KOPT-K1 (cell line): ENCODE results near the gene RALGAPA2.
"Not testable (repeated sequence)": the region's sequence is repeated elsewhere in the genome, so short reads cannot be mapped to it uniquely, and the experiment has no call there.

Source experiments
- H3K27ac ChIP-seq: fragments of 200-600 bp; sonication (generic); 2 replicates; pipeline ENCODE4 v1.5.1; 2016; ENCODE audit warnings: antibody characterized with exemption, mild to moderate bottlenecking, low read depth, low read length; ENCODE audit not compliant: poor library complexity, severe bottlenecking
- H3K36me3 ChIP-seq: fragments of 200-600 bp; sonication (generic); 2 replicates; pipeline ENCODE4 v1.5.1; 2017; ENCODE audit warnings: antibody characterized with exemption, mild to moderate bottlenecking, low read length, moderate library complexity; ENCODE audit not compliant: insufficient read depth
- H3K9me3 ChIP-seq: fragments of 200-600 bp; sonication (generic); 2 replicates; pipeline ENCODE4 v1.5.1; 2017; ENCODE audit warnings: antibody characterized with exemption, low read length, mild to moderate bottlenecking; ENCODE audit not compliant: insufficient read depth, poor library complexity, severe bottlenecking

The RALGAPA2 gene

DNA sequence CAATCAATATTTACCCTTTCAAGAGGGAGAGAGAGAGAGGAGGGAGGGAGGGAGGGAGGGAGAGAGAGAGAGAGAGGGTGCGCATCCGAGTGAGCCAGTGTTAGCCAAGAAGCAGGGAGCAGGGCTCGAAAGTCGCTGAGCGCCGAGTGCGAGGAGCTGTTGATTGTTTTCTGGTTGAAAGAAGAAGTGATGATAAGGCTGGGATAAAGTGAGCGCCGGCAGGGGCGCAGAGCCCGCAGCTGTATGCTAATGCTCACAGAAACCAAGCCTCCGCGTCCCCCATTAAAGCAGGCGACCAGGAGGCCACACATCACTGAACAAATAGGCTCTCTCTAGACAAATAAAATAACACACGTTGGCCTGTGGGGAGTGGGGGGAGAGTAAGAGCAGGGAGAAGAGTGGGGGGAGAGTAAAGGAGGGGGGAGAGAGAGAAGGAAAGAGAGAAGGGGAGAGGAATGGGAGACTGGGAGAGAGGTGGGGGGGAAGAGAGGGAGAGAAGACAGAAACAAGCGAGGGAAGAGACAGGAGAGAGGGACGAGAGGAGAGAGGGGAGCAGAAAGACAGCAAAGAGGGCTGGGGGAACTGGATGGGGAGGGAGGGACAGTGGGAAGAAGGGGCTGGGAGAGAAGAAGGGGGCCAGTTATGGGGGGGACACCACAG is 349.5 kb downstream of the RALGAPA2 start:
- Histone ChIP-seq H3K9me3 (peaks cover 31% of the 10 kb centered on the region), H3K36me3 (no peaks in the 10 kb centered on the region), H3K27ac (no peak overlapping the region)

- no peak overlapping the region for H3K27ac ChIP-seq
Observed at GRCh38 chr20:20360464-20360863, 352.0 kb downstream of the RALGAPA2 start.

GRCh38 chr20:20359628-20360027 is 352.8 kb downstream of the RALGAPA2 start:
- Histone ChIP-seq H3K27ac (no peak overlapping the region), H3K9me3 (peaks cover 22% of the 10 kb centered on the region), H3K36me3 (no peaks in the 10 kb centered on the region)

More at GRCh38 chr20:20360464-20360863, 352.0 kb downstream of the RALGAPA2 start:
- H3K36me3 ChIP-seq: no peaks in the 10 kb centered on the region
- peaks cover 23% of the 10 kb centered on the region for H3K9me3 ChIP-seq

- Histone ChIP-seq H3K9me3 (peaks cover 16% of the 10 kb centered on the region), H3K27ac (no peak overlapping the region), H3K36me3 (no peaks in the 10 kb centered on the region)
Observed at GRCh38 chr20:20358801-20359200, 353.6 kb downstream of the RALGAPA2 start.

DNA sequence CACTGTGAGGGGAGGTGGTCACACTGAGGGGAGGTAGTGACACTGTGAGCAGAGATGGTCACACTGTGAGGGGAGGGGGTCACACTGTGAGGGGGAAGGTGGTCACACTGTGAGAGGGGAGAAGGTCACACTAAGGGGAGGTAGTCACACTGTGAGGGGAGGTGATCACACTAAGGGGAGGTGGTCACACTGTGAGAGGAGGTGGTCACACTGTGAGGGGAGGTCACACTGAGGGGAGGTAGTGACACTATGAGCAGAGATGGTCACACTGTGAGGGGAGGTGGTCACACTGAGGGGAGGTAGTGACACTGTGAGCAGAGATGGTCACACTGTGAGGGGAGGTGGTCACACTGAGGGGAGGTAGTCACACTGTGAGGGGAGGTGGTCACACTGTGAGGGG is 356.9 kb downstream of the RALGAPA2 start:
- H3K9me3 ChIP-seq: peaks cover 15% of the 10 kb centered on the region
- H3K36me3 ChIP-seq: not testable (repeated sequence)

DNA sequence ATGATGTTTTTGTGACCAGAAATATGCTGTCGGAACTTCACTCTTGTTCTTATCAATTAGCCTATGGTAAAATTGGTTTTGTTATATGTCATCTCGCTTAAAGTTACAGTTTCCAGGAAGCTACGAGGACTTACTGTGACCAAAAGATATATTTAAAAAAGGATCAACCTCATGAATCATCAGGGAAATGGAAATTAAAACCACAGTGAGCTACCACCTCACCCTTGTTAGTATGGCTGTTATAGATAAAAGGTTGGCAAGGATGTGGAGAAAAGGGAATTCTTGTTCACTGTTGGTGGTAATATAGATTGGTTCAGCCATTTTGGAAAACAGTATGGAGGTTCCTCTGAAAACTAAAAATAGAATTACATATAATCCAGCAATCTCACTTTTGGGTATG is 358.9 kb downstream of the RALGAPA2 start:
- Histone ChIP-seq H3K36me3 (no peaks in the 10 kb centered on the region), H3K9me3 (peaks cover 15% of the 10 kb centered on the region), H3K27ac (no peak overlapping the region)

More for the DNA sequence above, 356.9 kb downstream of the RALGAPA2 start:
- not testable (repeated sequence) for H3K27ac ChIP-seq

DNA sequence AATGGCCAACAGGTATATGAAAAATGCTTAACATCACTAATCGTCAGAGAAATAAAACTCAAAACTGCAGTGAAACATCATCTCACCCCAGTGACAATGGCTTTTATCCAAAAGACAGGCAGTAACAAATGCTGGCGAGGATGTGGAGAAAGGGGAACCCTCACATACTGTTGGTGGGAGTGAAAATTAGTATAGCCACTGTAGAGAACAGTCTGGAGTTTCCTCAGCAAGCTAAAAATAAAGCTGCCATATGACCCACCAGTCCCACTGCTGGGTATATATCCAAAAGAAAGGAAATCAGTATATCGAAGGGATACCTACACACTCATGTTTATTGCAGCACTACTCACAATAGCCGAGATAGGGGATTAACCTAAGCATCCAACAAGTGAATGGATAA is 368.0 kb downstream of the RALGAPA2 start:
- Histone ChIP-seq H3K36me3 (no peaks in the 10 kb centered on the region), H3K27ac (no peak overlapping the region), H3K9me3 (no peaks in the 10 kb centered on the region)

DNA sequence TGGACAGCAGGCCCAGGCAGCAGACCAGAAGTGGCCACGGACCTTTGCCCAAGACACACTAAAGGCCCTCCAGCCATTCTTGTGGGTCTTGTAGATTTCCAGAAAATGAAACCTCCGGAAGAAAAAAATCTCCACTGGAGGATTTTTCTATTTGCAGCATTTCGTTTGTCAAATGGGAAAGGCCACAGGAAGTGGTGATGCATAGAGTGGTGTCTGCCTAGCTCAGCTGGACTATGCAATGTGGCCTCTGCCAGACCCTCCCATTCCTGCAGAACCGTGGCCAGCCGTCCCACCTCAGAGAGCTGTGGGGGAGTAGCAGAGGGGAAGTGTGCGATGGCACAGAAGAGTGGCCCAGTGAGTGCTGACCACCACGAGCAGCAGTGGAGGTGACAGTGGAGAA is 368.5 kb downstream of the RALGAPA2 start:
- Histone ChIP-seq H3K36me3 (no peaks in the 10 kb centered on the region), H3K27ac (no peak overlapping the region), H3K9me3 (no peaks in the 10 kb centered on the region)
